ENCODE data around the gene FLNA. TPM values are rescaled to one million over a fixed set of nuclear protein-coding genes. Genes with fewer than 3 reads are reported as not detected.

FLNA gene
- total and polyA plus RNA-seq, 4 experiments from 2014 or later: 87.4 to 871 (median 761) TPM

Other genes starting within 250 kb of the FLNA start
- gene OPN1LW, start 230.4 kb downstream of the FLNA start, total RNA-seq: not detected
- not detected for gene OPN1LW, start 230.4 kb downstream of the FLNA start, polyA plus RNA-seq
- gene OPN1MW, start 192.0 kb downstream of the FLNA start, total RNA-seq: not detected
- not detected for gene OPN1MW, start 192.0 kb downstream of the FLNA start, polyA plus RNA-seq
- gene OPN1MW2, start 154.9 kb downstream of the FLNA start, total RNA-seq: not detected
- not detected for gene OPN1MW2, start 154.9 kb downstream of the FLNA start, polyA plus RNA-seq
- not detected for gene OPN1MW3, start 117.1 kb downstream of the FLNA start, total RNA-seq
- not detected for gene OPN1MW3, start 117.1 kb downstream of the FLNA start, polyA plus RNA-seq
- gene TEX28, start 79.5 kb downstream of the FLNA start, total RNA-seq: not detected
- gene TEX28, start 79.5 kb downstream of the FLNA start, polyA plus RNA-seq: not detected
- 1 to 10 TPM in 1 of 2 experiments, under 1 TPM in 1; 0.32 to 1.9 TPM for gene TKTL1, start 78.8 kb downstream of the FLNA start, total RNA-seq
- gene TKTL1, start 78.8 kb downstream of the FLNA start, polyA plus RNA-seq: 10 to 100 TPM; 19.3 to 44.1 TPM
- gene EMD, start 4.7 kb upstream of the FLNA start, total RNA-seq: 10 to 100 TPM; 84.3 to 88.7 TPM
- gene EMD, start 4.7 kb upstream of the FLNA start, polyA plus RNA-seq: 10 to 100 TPM; 30.3 to 38.2 TPM
- 1,000 to 10,000 TPM; 5,157 to 5,386 TPM for gene RPL10, start 23.7 kb upstream of the FLNA start, total RNA-seq
- 1,000 to 10,000 TPM; 4,018 to 5,740 TPM for gene RPL10, start 23.7 kb upstream of the FLNA start, polyA plus RNA-seq
- gene DNASE1L1, start 34.6 kb upstream of the FLNA start, total RNA-seq: 10 to 100 TPM; 25.3 to 26.3 TPM
- gene DNASE1L1, start 34.6 kb upstream of the FLNA start, polyA plus RNA-seq: 10 to 100 TPM; 14.0 to 16.2 TPM
- gene TAFAZZIN, start 36.9 kb upstream of the FLNA start, total RNA-seq: 100 to 1,000 TPM; 139 to 141 TPM
- 10 to 100 TPM; 47.3 to 48.2 TPM for gene TAFAZZIN, start 36.9 kb upstream of the FLNA start, polyA plus RNA-seq
- gene ATP6AP1, start 54.0 kb upstream of the FLNA start, total RNA-seq: 10 to 100 TPM; 60.4 to 62.6 TPM
- gene ATP6AP1, start 54.0 kb upstream of the FLNA start, polyA plus RNA-seq: 100 to 1,000 TPM; 114 to 149 TPM
- gene GDI1, start 62.5 kb upstream of the FLNA start, total RNA-seq: 100 to 1,000 TPM; 212 to 220 TPM
- 10 to 100 TPM; 48.2 to 63.9 TPM for gene GDI1, start 62.5 kb upstream of the FLNA start, polyA plus RNA-seq
- gene FAM50A, start 69.5 kb upstream of the FLNA start, total RNA-seq: 10 to 100 TPM; 65.2 to 70.3 TPM
- gene FAM50A, start 69.5 kb upstream of the FLNA start, polyA plus RNA-seq: 10 to 100 TPM; 35.6 to 68.1 TPM
- 10 to 100 TPM; 78.8 to 90.3 TPM for gene PLXNA3, start 83.6 kb upstream of the FLNA start, total RNA-seq
- 1 to 10 TPM in 1 of 2 donors, under 1 TPM in 1; 0.29 to 1.2 TPM for gene PLXNA3, start 83.6 kb upstream of the FLNA start, polyA plus RNA-seq
- gene LAGE3, start 104.6 kb upstream of the FLNA start, total RNA-seq: 10 to 100 TPM; 18.5 to 19.3 TPM
- 10 to 100 TPM; 46.0 to 58.0 TPM for gene LAGE3, start 104.6 kb upstream of the FLNA start, polyA plus RNA-seq
- 10 to 100 TPM; 33.2 to 41.3 TPM for gene UBL4A, start 112.0 kb upstream of the FLNA start, total RNA-seq
- gene UBL4A, start 112.0 kb upstream of the FLNA start, polyA plus RNA-seq: 10 to 100 TPM; 56.9 to 66.8 TPM
- 10 to 100 TPM; 22.5 to 23.7 TPM for gene SLC10A3, start 116.0 kb upstream of the FLNA start, total RNA-seq
- 10 to 100 TPM; 61.4 to 62.3 TPM for gene SLC10A3, start 116.0 kb upstream of the FLNA start, polyA plus RNA-seq
- gene FAM3A, start 141.6 kb upstream of the FLNA start, total RNA-seq: 10 to 100 TPM; 51.0 to 51.8 TPM
- 10 to 100 TPM; 18.4 to 20.2 TPM for gene FAM3A, start 141.6 kb upstream of the FLNA start, polyA plus RNA-seq
- 10 to 100 TPM; 45.4 to 46.0 TPM for gene G6PD, start 172.2 kb upstream of the FLNA start, total RNA-seq
- gene G6PD, start 172.2 kb upstream of the FLNA start, polyA plus RNA-seq: 1 to 10 TPM; 1.7 to 3.8 TPM
- 10 to 100 TPM; 44.4 to 44.7 TPM for gene IKBKG, start 173.0 kb upstream of the FLNA start, total RNA-seq
- 10 to 100 TPM; 28.2 to 34.6 TPM for gene IKBKG, start 173.0 kb upstream of the FLNA start, polyA plus RNA-seq
- gene CTAG1A, start 210.5 kb upstream of the FLNA start, total RNA-seq: not detected
- gene CTAG1A, start 210.5 kb upstream of the FLNA start, polyA plus RNA-seq: not detected
- gene CTAG1B, start 244.6 kb upstream of the FLNA start, total RNA-seq: not detected
- gene CTAG1B, start 244.6 kb upstream of the FLNA start, polyA plus RNA-seq: not detected

All from CD4-positive, alpha-beta memory T cell (primary cell).